ENCODE measurements around the gene CRHR1. TPM values are rescaled to one million over a fixed set of nuclear protein-coding genes. Genes with fewer than 3 reads are reported as not detected.

CRHR1 gene
- total RNA-seq, 2 donors from 2014 or later: not detected

DNA sequence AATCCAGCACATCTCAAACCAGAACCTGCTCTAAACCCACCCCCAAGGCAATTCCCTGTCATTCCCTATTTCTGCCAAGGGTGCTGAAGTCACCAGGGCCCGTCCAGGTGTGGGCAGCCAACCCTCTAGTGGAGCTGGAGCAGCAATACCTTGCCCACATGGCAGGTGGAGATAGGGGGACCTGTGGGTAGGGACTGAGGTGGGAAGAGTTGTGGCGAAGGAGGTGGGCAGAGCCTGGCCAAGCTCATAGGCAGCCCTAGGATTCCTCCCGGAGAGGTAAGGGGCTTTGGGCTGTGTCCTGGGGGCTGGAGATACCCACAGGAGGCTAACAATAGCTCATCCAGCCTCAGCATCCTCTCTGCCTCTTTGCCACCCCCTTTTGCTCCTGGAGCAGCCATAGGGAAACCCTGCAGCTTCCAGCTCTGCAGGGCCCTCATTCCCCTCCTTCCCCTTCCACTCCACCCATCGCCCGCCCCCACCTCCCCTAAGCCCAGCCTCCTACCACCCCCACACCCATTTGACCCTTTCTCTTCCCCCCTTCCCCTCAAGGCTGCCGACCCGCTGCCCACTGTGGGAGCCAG lies 30.4 kb upstream of the CRHR1 start:
- TF ChIP-seq, protein P1, sequence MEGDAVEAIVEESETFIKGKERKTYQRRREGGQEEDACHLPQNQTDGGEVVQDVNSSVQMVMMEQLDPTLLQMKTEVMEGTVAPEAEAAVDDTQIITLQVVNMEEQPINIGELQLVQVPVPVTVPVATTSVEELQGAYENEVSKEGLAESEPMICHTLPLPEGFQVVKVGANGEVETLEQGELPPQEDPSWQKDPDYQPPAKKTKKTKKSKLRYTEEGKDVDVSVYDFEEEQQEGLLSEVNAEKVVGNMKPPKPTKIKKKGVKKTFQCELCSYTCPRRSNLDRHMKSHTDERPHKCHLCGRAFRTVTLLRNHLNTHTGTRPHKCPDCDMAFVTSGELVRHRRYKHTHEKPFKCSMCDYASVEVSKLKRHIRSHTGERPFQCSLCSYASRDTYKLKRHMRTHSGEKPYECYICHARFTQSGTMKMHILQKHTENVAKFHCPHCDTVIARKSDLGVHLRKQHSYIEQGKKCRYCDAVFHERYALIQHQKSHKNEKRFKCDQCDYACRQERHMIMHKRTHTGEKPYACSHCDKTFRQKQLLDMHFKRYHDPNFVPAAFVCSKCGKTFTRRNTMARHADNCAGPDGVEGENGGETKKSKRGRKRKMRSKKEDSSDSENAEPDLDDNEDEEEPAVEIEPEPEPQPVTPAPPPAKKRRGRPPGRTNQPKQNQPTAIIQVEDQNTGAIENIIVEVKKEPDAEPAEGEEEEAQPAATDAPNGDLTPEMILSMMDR (IDR thresholded peaks at IDR 0.05): no peak
- Histone ChIP-seq H3K27ac (no peak overlapping the region), H3K4me1 (ENCODE audit: control insufficient read depth in 1 of 2, low read depth in 2 of 2) (no peaks in the 10 kb centered on the region), H3K9me3 (no peaks in the 10 kb centered on the region), H3K36me3 (no peaks in the 10 kb centered on the region), H3K4me3 (no peak overlapping the region), H3K27me3 (replicated peaks; ENCODE audit: insufficient read depth) (no peaks in the 10 kb centered on the region)
- DNase-seq (ENCODE audit: low spot score) (no peak), ATAC-seq (ENCODE audit: insufficient number of reproducible peaks, low FRiP score, low read depth) (no peak)

DNA sequence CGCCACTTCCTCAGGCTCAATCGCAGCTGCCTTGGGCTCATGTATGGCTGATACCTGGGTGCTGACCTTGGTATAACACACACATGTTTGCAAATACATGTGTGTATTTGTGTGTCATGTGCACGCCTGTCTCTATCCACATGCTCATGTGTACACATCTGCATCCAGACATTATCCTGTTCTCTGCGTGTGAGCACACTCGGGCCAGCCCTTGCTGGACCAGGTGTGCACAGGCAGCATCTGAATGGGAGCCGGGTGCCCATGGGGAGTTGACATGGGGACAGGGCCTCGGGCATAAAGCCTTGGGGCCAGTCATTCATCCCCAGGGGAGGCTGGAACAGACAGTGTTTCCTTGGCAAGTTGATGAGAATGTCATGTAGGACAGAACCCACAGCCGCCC lies 29.1 kb upstream of the CRHR1 start:
- no peak overlapping the region for H3K27ac ChIP-seq
- no peaks in the 10 kb centered on the region for H3K36me3 ChIP-seq
- no peaks in the 10 kb centered on the region for H3K4me1 ChIP-seq (ENCODE audit: control insufficient read depth in 1 of 2, low read depth in 2 of 2)
- no peak overlapping the region for H3K4me3 ChIP-seq
- no peak for ATAC-seq (ENCODE audit: insufficient number of reproducible peaks, low FRiP score, low read depth)
- H3K9me3 ChIP-seq: no peaks in the 10 kb centered on the region
- DNase-seq (ENCODE audit: low spot score): no peak
- no peaks in the 10 kb centered on the region for H3K27me3 ChIP-seq (replicated peaks; ENCODE audit: insufficient read depth)
- TF ChIP-seq, protein P1 (IDR thresholded peaks at IDR 0.05): no peak

DNA sequence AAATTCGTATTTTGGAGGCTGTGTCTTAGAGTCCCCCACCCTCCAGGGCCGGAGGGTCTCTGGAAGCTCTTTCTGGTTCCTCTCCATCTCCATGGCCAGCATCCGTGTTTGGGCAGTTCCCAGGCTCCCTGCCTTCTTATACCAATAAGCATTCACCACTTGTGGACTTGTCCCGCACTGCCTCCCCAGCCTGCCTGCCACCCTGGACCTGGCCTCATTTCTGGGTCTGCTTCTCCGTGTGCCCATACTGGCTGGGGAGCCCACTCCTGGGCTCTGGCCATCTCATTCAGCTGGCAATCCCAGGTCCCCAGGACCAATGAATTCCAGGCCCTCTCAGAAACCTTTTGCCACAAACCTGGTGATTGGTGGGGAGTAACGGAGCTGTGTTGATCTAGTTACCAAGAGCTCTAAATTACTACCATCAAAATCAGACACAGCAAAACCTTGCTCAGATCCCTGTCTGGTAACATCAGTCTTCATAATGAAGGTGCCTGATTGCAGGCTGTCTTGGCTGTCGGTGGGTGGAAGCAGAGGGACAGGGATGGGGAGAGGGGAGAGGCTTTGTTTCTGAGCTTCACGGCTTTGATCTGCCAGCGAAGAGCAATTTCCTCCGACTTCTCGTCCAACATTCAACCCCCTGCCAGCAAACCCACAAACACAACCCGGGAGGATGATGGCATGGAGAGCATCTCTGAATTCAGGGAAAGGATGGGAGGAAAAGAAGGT lies 27.7 kb upstream of the CRHR1 start:
- DNase-seq (ENCODE audit: low spot score): no peak
- H3K27ac ChIP-seq: no peak overlapping the region
- H3K9me3 ChIP-seq: no peaks in the 10 kb centered on the region
- H3K36me3 ChIP-seq: no peaks in the 10 kb centered on the region
- TF ChIP-seq, protein P1 (IDR thresholded peaks at IDR 0.05): no peak
- no peak overlapping the region for H3K4me3 ChIP-seq
- ATAC-seq (ENCODE audit: insufficient number of reproducible peaks, low FRiP score, low read depth): no peak
- no peaks in the 10 kb centered on the region for H3K27me3 ChIP-seq (replicated peaks; ENCODE audit: insufficient read depth)
- no peaks in the 10 kb centered on the region for H3K4me1 ChIP-seq (ENCODE audit: control insufficient read depth in 1 of 2, low read depth in 2 of 2)

DNA sequence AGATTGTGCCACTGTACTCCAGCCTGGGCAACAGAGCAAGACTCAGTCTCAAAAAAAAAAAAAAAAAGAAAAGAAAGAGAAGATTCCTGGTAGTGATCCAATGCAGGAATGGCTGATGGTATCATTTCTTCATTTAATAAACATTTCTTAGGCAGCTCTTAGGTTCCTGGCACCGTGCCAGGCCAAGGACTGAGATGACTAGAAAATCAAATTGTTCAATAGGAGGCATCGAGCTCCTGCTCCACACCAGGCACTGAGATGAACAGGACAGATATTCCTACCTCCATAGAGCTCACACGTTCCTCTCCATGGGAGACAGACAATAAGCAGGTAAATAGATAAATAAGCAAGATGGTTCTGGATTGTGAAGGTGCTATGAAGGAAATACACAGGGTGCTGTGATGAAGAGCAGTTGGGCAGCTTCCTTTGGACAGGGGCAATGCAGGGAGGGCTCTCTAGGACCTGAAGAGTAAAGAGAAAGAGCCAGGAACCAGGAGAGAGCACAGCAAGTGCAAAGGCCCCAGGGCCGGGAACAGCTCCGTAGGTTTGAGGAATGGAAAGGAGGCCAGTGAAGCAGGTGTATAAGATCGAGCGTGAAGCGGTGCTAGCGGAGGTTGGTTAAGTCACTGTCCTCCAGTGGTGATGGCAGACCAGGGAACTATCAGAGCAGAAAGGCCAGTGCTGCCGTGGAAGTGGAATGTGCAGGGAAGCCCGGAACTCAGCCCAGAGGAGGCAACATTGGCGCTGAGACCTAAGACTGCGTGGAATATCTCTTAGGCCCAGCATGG lies 26.5 kb upstream of the CRHR1 start:
- DNase-seq (ENCODE audit: low spot score) (no peak), ATAC-seq (ENCODE audit: insufficient number of reproducible peaks, low FRiP score, low read depth) (no peak)
- Histone ChIP-seq H3K4me1 (ENCODE audit: control insufficient read depth in 1 of 2, low read depth in 2 of 2) (no peaks in the 10 kb centered on the region), H3K36me3 (no peaks in the 10 kb centered on the region), H3K9me3 (no peaks in the 10 kb centered on the region), H3K27ac (no peak overlapping the region), H3K4me3 (no peak overlapping the region), H3K27me3 (replicated peaks; ENCODE audit: insufficient read depth) (no peaks in the 10 kb centered on the region)
- TF ChIP-seq, protein P1 (IDR thresholded peaks at IDR 0.05): no peak

DNA sequence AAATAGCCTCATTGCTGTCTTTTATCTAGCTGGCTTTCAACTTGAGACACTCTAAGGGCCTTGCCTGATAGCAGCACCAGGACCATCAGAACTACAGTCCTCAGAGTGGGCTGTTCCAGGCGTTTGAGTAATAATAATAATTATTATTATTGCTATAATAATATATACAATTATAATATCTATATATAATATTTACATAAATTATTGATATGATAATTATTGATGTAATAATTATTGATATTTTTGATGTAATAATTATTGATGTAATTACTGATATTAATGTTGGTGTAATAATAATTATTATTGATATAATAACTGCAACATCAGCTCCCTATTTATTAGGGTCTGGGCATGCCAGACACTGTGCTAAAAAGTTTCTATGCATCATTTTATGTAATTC lies 25.6 kb upstream of the CRHR1 start:
- no peaks in the 10 kb centered on the region for H3K36me3 ChIP-seq
- H3K4me1 ChIP-seq (ENCODE audit: control insufficient read depth in 1 of 2, low read depth in 2 of 2): no peaks in the 10 kb centered on the region
- H3K27me3 ChIP-seq (replicated peaks; ENCODE audit: insufficient read depth): no peaks in the 10 kb centered on the region
- ATAC-seq (ENCODE audit: insufficient number of reproducible peaks, low FRiP score, low read depth): no peak
- no peak overlapping the region for H3K4me3 ChIP-seq
- no peaks in the 10 kb centered on the region for H3K9me3 ChIP-seq
- DNase-seq (ENCODE audit: low spot score): no peak
- no peak overlapping the region for H3K27ac ChIP-seq
- TF ChIP-seq, protein P1 (IDR thresholded peaks at IDR 0.05): no peak
